ENCODE measurements around the gene FKBP5.

DNA sequence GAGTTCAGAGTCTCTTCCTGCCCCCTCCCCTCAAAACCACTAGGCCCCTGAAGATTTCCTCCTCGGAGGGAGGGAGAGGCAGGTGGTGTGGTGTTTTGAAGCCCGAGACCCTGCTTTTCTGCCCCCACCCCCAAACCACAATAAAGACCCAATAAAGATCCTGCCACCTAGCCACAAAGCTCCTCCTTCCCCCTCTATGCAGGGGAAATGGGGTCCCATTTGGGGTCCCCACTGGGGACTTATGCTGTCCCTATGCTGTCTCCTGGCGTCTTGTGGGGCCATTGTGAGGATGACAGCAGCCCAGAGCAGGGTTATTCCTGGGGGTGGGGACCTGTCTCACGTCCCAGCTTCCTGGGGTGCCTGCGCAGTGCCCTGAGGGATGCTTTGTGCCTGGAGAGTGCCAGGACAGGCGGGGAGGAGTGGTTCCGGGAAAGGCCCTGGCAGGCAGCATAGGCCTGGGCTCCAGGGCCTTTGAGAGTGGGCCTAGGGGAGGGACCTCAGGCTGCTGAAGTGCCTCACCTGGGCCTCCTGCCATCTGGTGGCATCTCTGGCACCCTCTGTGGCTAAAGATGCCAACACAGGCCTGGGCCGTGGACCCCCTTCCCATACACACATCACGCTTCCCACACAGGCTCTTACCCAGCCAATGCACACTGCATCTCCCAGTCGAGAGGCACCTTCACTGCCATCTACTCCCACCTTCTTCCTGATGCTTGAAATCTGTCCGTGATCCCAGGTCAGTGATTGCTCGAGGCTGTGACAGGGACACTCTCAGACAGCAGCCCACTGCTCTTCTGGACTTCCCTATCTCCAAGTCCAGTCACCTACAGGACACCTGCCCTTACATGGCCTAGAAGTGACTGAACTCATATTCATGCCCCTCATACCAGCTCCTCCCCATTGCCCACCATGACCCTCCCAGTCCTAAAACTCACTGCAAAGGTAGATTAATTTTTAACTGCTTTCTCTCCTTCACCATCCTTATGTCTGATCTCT is 40.3 kb upstream of the FKBP5 start:
- TF ChIP-seq RFX5 (IDR thresholded peaks at IDR 0.05) (no peak), CTCF (IDR thresholded peaks at IDR 0.05) (no peak), POLR2A (IDR thresholded peaks at IDR 0.05; ENCODE audit: low read length) (no peak), EP300 (IDR thresholded peaks at IDR 0.05) (no peak), PBX3 (IDR thresholded peaks at IDR 0.05) (no peak), NFE2L2 (conservative IDR thresholded peaks at IDR 0.05; ENCODE audit: low read length) (no peak)
